GM21619 (cell line): ENCODE results near the gene PRPS1.
A peak's percentile ranks its signal among the peaks of the same experiment; 100 is the strongest.
"Not testable (repeated sequence)": the region's sequence is repeated elsewhere in the genome, so short reads cannot be mapped to it uniquely, and the experiment has no call there.

Source experiments
- ATAC-seq: cut with Tn5 transposase; IDR thresholded peaks from one replicate; pipeline ENCODE4 v1.9.1; 2021; ENCODE audit not compliant: unreplicated experiment

PRPS1 gene

GRCh38 chrX:107674480-107675364 is 46.4 kb downstream of the PRPS1 start:
- peak; percentile 17 for ATAC-seq

- no peak for ATAC-seq
These were observed 47.0 kb downstream of the PRPS1 start for GRCh38 chrX:107675365-107675654.

- ATAC-seq: no peak
These were observed 47.7 kb downstream of the PRPS1 start for GRCh38 chrX:107675823-107676555.

- ATAC-seq: peak; percentile 16
These were observed 48.5 kb downstream of the PRPS1 start for GRCh38 chrX:107676559-107677378.

GRCh38 chrX:107677501-107677901 is 49.2 kb downstream of the PRPS1 start:
- ATAC-seq: no peak

GRCh38 chrX:107677909-107678308 is 49.6 kb downstream of the PRPS1 start:
- ATAC-seq: no peak

GRCh38 chrX:107678957-107679740 is 50.8 kb downstream of the PRPS1 start:
- no peak for ATAC-seq

GRCh38 chrX:107682256-107682655 is 53.9 kb downstream of the PRPS1 start:
- ATAC-seq: no peak

GRCh38 chrX:107683124-107683895 is 55.0 kb downstream of the PRPS1 start:
- ATAC-seq: no peak

- ATAC-seq: no peak
These were observed 55.6 kb downstream of the PRPS1 start for GRCh38 chrX:107683931-107684330.

- ATAC-seq: peak; percentile 93
These were observed 56.7 kb downstream of the PRPS1 start for GRCh38 chrX:107684956-107685385.

GRCh38 chrX:107685586-107685985 is 57.3 kb downstream of the PRPS1 start:
- ATAC-seq: not testable (repeated sequence)

- no peak for ATAC-seq
These were observed 57.7 kb downstream of the PRPS1 start for GRCh38 chrX:107686026-107686425.

- no peak for ATAC-seq
These were observed 58.5 kb downstream of the PRPS1 start for GRCh38 chrX:107686792-107687191.

- ATAC-seq: no peak
These were observed 59.1 kb downstream of the PRPS1 start for GRCh38 chrX:107687445-107687844.

- ATAC-seq: no peak
These were observed 62.7 kb downstream of the PRPS1 start for GRCh38 chrX:107691024-107691448.

GRCh38 chrX:107699616-107700015 is 71.3 kb downstream of the PRPS1 start:
- ATAC-seq: no peak

GRCh38 chrX:107700317-107700774 is 72.0 kb downstream of the PRPS1 start:
- no peak for ATAC-seq
